ENCODE measurements around the gene PRDX2. TPM values are rescaled to one million over a fixed set of nuclear protein-coding genes. Genes with fewer than 3 reads are reported as not detected.

Gene PRDX2
- total and polyA plus RNA-seq, 2 donors from 2014 or later = 171 to 664 TPM

DNA sequence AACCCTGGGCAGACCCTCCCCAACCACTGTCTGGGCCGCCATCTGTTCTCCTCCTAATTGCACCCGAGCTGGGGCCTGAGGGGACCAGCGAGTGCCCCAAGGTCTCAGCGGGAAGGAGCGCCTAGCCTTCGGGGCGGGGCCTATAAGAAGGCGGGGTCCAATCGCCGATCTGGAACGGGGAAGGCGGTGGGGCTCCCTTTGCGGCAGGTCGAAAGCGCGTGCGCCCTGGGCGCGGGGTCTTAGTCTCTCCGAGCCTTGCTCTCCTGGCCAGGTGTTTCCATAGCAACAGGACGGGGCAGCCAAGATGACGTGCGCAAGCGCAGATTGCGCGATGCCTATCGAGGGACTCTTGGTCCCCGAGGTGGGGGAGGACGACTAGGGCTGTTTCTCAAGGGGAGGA lies 39.5 kb upstream of the PRDX2 start:
- H3K4me3 ChIP-seq (ENCODE audit: low read length in 3 of 3) = no peak overlapping the region
- H3K27ac ChIP-seq (ENCODE audit: low read depth in 2 of 2, low read length in 2 of 2) = no peak overlapping the region
- FAIRE-seq (no peak), DNase-seq (peak in 4 of 5 donors; percentile 78 to 90 (median 80))
- peaks cover 0 to 2% (median 0%) of the 10 kb centered on the region in 3 donors for H3K4me1 ChIP-seq (ENCODE audit: control insufficient read depth in 2 of 3, insufficient read depth in 2 of 3, low read depth in 1 of 3, low read length in 3 of 3)
- no peak overlapping the region for H3K9ac ChIP-seq (ENCODE audit: low read length in 3 of 3)
- TF ChIP-seq, protein P1, sequence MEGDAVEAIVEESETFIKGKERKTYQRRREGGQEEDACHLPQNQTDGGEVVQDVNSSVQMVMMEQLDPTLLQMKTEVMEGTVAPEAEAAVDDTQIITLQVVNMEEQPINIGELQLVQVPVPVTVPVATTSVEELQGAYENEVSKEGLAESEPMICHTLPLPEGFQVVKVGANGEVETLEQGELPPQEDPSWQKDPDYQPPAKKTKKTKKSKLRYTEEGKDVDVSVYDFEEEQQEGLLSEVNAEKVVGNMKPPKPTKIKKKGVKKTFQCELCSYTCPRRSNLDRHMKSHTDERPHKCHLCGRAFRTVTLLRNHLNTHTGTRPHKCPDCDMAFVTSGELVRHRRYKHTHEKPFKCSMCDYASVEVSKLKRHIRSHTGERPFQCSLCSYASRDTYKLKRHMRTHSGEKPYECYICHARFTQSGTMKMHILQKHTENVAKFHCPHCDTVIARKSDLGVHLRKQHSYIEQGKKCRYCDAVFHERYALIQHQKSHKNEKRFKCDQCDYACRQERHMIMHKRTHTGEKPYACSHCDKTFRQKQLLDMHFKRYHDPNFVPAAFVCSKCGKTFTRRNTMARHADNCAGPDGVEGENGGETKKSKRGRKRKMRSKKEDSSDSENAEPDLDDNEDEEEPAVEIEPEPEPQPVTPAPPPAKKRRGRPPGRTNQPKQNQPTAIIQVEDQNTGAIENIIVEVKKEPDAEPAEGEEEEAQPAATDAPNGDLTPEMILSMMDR (IDR thresholded peaks at IDR 0.05; ENCODE audit: borderline replicate concordance, extremely low read depth, insufficient read depth) = no peak
- peaks cover 33% of the 10 kb centered on the region for H3K27me3 ChIP-seq (ENCODE audit: control insufficient read depth, insufficient read depth, low read length)
- no peaks in the 10 kb centered on the region for H3K36me3 ChIP-seq (ENCODE audit: control insufficient read depth in 2 of 3, insufficient read depth in 3 of 3, low read length in 3 of 3)
- no peaks in the 10 kb centered on the region for H3K9me3 ChIP-seq (ENCODE audit: control insufficient read depth in 2 of 3, insufficient read depth in 1 of 3, low read length in 3 of 3)
- intact Hi-C loops (cut with DNase I) = loop anchor here (5.0 kb wide), 1 partner anchor 79 kb away; no protein-coding TSS in a partner anchor

DNA sequence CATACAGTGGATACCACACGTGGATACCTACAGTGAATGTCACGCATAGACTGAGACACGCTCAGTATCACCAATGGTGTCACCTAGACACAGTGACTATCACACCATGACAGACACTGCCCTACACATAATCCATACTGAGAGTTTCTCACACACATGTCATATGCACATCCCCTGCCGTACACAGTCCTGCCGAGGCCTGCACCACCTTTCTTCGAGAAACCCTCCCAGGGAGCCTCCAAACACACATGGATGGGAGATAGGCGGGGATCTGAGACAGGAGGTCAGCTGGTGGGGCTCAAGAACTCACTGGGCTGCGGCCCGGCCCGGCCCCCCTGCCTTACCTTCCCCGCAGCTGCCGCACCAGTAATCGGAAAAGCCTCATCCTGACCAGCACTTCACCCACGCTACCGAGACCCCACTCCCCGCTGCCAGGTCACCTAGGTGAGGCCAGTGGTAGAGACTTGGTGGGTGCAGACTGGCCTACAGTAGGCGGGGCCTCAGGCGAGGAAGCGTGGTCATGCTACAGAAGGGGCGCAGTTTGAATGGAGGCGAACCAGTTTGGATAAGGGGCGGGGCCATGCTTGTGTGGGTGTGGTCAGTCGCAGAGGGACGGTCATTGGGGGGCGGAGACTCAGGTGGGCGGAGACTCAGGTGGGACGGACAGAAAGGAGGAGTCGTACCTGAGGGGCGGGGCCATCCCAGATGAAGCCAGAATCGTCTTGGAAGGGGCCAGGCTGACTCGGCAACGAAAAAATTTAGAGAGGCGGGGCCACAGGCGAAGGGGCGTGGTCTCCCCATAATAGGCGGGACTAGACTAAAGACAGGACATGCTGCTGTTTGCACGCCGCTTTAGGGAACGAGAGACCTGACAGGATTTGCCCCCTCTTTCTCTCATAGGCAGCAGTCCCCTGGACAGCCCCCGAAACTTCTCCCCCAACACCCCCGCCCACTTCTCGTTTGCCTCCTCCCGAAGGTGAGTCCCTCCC lies 38.8 kb upstream of the PRDX2 start:
- TF ChIP-seq, protein P1 (IDR thresholded peaks at IDR 0.05; ENCODE audit: borderline replicate concordance, extremely low read depth, insufficient read depth) = no peak
- FAIRE-seq (no peak), DNase-seq (peak; percentile 77 to 94 (median 85))
- Histone ChIP-seq H3K27me3 (ENCODE audit: control insufficient read depth, insufficient read depth, low read length) (peaks cover 34% of the 10 kb centered on the region), H3K4me3 (ENCODE audit: low read length in 3 of 3) (no peak overlapping the region), H3K9ac (ENCODE audit: low read length in 3 of 3) (no peak overlapping the region), H3K9me3 (ENCODE audit: control insufficient read depth in 2 of 3, insufficient read depth in 1 of 3, low read length in 3 of 3) (no peaks in the 10 kb centered on the region), H3K36me3 (ENCODE audit: control insufficient read depth in 2 of 3, insufficient read depth in 3 of 3, low read length in 3 of 3) (no peaks in the 10 kb centered on the region), H3K27ac (ENCODE audit: low read depth in 2 of 2, low read length in 2 of 2) (no peak overlapping the region), H3K4me1 (ENCODE audit: control insufficient read depth in 2 of 3, insufficient read depth in 2 of 3, low read depth in 1 of 3, low read length in 3 of 3) (peaks cover 0 to 2% (median 0%) of the 10 kb centered on the region in 3 donors)
- intact Hi-C loops (cut with DNase I) = loop anchor here (5.0 kb wide), 1 partner anchor 78 kb away; no protein-coding TSS in a partner anchor

DNA sequence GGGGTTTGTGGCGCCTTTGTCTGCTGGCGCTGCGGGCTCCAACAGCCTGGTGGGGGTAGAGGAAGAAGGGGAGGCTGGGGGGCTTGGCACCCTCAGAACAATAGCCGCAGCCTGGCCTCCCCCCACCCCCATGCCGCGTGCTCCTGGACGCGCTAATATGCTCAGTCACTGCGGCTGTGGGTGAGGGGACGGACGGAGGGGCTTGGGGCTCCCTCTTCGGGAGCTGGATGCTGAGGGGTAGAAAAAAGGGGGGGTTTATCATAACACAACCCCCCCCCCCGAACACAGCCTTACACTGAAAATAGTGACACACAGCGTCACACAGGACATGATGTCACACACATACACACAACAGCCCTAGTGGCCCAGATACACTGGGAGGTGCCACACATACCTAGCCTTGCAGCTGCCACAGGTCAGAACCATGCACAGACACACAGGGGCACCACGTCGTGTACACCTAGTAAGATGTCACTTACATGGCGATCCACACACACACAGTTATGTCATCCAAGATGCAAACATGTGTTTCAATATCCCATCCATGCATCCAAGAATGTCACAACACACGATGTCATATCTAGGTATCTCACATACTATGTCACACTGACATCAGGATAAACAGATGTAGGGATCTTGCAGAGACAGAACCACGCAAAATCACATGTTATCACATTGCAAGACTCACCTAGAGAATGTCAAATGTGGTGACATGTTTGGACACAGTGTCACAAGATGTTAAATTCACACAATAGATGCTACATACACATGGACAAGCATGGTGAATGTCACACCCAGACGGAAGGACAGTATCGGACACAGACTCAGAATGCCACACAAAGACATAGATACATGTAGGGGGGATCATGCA lies 37.5 kb upstream of the PRDX2 start:
- Histone ChIP-seq H3K4me3 (ENCODE audit: low read length in 3 of 3) (no peak overlapping the region), H3K27me3 (ENCODE audit: control insufficient read depth, insufficient read depth, low read length) (peaks cover 44% of the 10 kb centered on the region), H3K36me3 (ENCODE audit: control insufficient read depth in 2 of 3, insufficient read depth in 3 of 3, low read length in 3 of 3) (no peaks in the 10 kb centered on the region), H3K4me1 (ENCODE audit: control insufficient read depth in 2 of 3, insufficient read depth in 2 of 3, low read depth in 1 of 3, low read length in 3 of 3) (peaks cover 0 to 2% (median 0%) of the 10 kb centered on the region in 3 donors), H3K9me3 (ENCODE audit: control insufficient read depth in 2 of 3, insufficient read depth in 1 of 3, low read length in 3 of 3) (no peaks in the 10 kb centered on the region), H3K27ac (ENCODE audit: low read depth in 2 of 2, low read length in 2 of 2) (no peak overlapping the region), H3K9ac (ENCODE audit: low read length in 3 of 3) (no peak overlapping the region)
- intact Hi-C loops (cut with DNase I) = no loop called here
- peak in 1 of 5 donors; percentile 47 for DNase-seq
- TF ChIP-seq, protein P1 (IDR thresholded peaks at IDR 0.05; ENCODE audit: borderline replicate concordance, extremely low read depth, insufficient read depth) = no peak
- no peak for FAIRE-seq
